ENCODE measurements around the gene DDA1.

DNA sequence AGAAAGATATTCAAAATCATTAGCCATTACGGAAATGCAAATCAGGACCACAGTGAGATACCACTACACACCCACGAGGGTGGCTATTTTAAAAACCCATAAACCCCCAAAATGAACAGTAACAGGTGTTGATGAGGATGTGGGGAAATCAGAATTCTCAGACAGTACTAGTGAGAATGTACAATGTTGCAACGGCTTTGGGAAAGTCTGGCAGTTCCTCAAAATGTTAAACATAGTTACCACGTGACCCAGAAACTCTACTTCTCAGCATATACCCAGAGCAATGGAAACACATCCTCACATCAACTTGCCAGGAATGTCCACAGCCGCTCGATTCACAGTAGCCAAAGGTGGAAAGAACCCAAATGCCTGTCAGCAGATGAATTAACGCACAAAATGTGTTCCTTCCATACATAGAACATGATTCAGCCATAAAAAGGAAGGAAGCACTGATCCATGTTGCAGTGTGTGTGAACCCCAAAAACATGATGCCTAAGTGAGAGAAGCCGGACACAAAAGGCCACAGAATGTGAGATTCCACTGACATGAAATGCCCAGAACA, 60.7 kb downstream of the DDA1 start:
- no peak for TF ChIP-seq EZH2 (IDR thresholded peaks at IDR 0.05; ENCODE audit: borderline replicate concordance, low read depth, low read length, severe bottlenecking)
- TF ChIP-seq, protein P1, sequence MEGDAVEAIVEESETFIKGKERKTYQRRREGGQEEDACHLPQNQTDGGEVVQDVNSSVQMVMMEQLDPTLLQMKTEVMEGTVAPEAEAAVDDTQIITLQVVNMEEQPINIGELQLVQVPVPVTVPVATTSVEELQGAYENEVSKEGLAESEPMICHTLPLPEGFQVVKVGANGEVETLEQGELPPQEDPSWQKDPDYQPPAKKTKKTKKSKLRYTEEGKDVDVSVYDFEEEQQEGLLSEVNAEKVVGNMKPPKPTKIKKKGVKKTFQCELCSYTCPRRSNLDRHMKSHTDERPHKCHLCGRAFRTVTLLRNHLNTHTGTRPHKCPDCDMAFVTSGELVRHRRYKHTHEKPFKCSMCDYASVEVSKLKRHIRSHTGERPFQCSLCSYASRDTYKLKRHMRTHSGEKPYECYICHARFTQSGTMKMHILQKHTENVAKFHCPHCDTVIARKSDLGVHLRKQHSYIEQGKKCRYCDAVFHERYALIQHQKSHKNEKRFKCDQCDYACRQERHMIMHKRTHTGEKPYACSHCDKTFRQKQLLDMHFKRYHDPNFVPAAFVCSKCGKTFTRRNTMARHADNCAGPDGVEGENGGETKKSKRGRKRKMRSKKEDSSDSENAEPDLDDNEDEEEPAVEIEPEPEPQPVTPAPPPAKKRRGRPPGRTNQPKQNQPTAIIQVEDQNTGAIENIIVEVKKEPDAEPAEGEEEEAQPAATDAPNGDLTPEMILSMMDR (IDR thresholded peaks at IDR 0.05; ENCODE audit: borderline replicate concordance, extremely low read depth, low read length, poor library complexity, severe bottlenecking): no peak
